Fibroblast of lung (primary cell): Measurements from ENCODE around the gene DLX4. TPM values are rescaled to one million over a fixed set of nuclear protein-coding genes. Genes with fewer than 3 reads are reported as not detected.

Experiments used
- DNase-seq, 2 donors: peaks; one replicate each; pipeline versions ENCODE4 v3.0.0 to v3.0.0-alpha.2; 2010; ENCODE audit warnings: low read depth in 2 of 2
- H2AFZ ChIP-seq: 2 replicates; pipeline ENCODE4 v1.5.1; 2012; ENCODE audit warnings: low read length, control low read depth, inconsistent platforms
- H3K27ac ChIP-seq: 2 replicates; pipeline ENCODE4 v1.5.1; 2011; ENCODE audit warnings: low read length, control low read depth; ENCODE audit not compliant: insufficient read depth
- H3K27me3 ChIP-seq: 2 replicates; pipeline ENCODE4 v1.5.1; 2011; ENCODE audit warnings: mild to moderate bottlenecking, low read length; ENCODE audit not compliant: control insufficient read depth, insufficient read depth
- H3K36me3 ChIP-seq: 2 replicates; pipeline ENCODE4 v1.5.1; 2011; ENCODE audit warnings: low read length; ENCODE audit not compliant: control insufficient read depth, insufficient read depth
- H3K4me1 ChIP-seq: 2 replicates; pipeline ENCODE4 v1.5.1; 2011; ENCODE audit warnings: low read length; ENCODE audit not compliant: control insufficient read depth, insufficient read depth; ENCODE audit errors: extremely low read depth
- H3K4me2 ChIP-seq: 2 replicates; pipeline ENCODE4 v1.5.1; 2011; ENCODE audit warnings: low read length, control low read depth; ENCODE audit not compliant: insufficient read depth; ENCODE audit errors: extremely low read depth
- H3K4me3 ChIP-seq, 4 experiments: fragments of 200-600 bp in 1 of 4; sonication (generic) in 1 of 4; replicated peaks in 1 of 4; 2 replicates each; pipeline ENCODE4 v1.5.1; 2011 to 2016; ENCODE audit warnings: low read length in 4 of 4, low read depth in 3 of 4, mild to moderate bottlenecking in 3 of 4, control low read depth in 2 of 4, inconsistent platforms in 1 of 4, mixed read lengths in 1 of 4; ENCODE audit not compliant: insufficient read depth in 1 of 4; ENCODE audit errors: control extremely low read depth in 1 of 4
- H3K79me2 ChIP-seq: 2 replicates; pipeline ENCODE4 v1.5.1; 2012; ENCODE audit warnings: mild to moderate bottlenecking, low read length, inconsistent platforms; ENCODE audit not compliant: control insufficient read depth, insufficient read depth
- H3K9ac ChIP-seq: 2 replicates; pipeline ENCODE4 v1.5.1; 2011; ENCODE audit warnings: mild to moderate bottlenecking, low read length, control low read depth; ENCODE audit not compliant: insufficient read depth
- H3K9me3 ChIP-seq: 2 replicates; pipeline ENCODE4 v1.5.1; 2012; ENCODE audit warnings: low read depth, low read length; ENCODE audit not compliant: control insufficient read depth, insufficient read depth
- H4K20me1 ChIP-seq: 2 replicates; pipeline ENCODE4 v1.5.1; 2011; ENCODE audit warnings: low read length; ENCODE audit not compliant: control insufficient read depth, insufficient read depth; ENCODE audit errors: extremely low read depth
- CTCF ChIP-seq, 2 donors: IDR thresholded peaks in 1 of 2; conservative IDR thresholded peaks in 1 of 2; 1 replicate in 1 of 2; 2 replicates in 1 of 2; pipeline ENCODE4 v1.5.1; 2011 to 2012; ENCODE audit warnings: low read length in 2 of 2, control low read depth in 1 of 2, inconsistent platforms in 1 of 2, low read depth in 1 of 2, mild to moderate bottlenecking in 1 of 2
- EZH2 ChIP-seq: IDR thresholded peaks from 2 replicates; pipeline ENCODE4 v1.5.1; 2012; ENCODE audit warnings: low read length, control low read depth, mild to moderate bottlenecking; ENCODE audit errors: missing control alignments
- polyA plus RNA-seq, 2 donors: library from polyadenylated mRNA; depleted of rRNA in 1 of 2; stranded (reverse) in 1 of 2; unstranded in 1 of 2; fragments of >200 nt; gene quantifications; 2 replicates each; pipeline ENCODE4 v1.2.1, GENCODE V29; 2011 to 2012; ENCODE audit warnings: missing spikeins in 1 of 2
- total RNA-seq: library from RNA; depleted of rRNA; stranded (reverse); fragments of >200 nt; gene quantifications from 2 replicates; pipeline ENCODE4 v1.2.1, GENCODE V29; 2014

Gene DLX4
- total and polyA plus RNA-seq, 2 donors (not counting 1 experiment from before 2014, with no cell fraction given) = not detected

GRCh38 chr17:49939318-49939717 lies 29.7 kb upstream of the DLX4 start:
- TF ChIP-seq CTCF (conservative IDR thresholded peaks at IDR 0.05 in 1 of 2, IDR thresholded peaks at IDR 0.05 in 1 of 2; ENCODE audit: low read depth in 1 of 2, low read length in 2 of 2) (no peak), EZH2 (no peak)
- Histone ChIP-seq H3K79me2 (no peaks in the 10 kb centered on the region), H3K27me3 (peaks cover 35% of the 10 kb centered on the region)

DNA sequence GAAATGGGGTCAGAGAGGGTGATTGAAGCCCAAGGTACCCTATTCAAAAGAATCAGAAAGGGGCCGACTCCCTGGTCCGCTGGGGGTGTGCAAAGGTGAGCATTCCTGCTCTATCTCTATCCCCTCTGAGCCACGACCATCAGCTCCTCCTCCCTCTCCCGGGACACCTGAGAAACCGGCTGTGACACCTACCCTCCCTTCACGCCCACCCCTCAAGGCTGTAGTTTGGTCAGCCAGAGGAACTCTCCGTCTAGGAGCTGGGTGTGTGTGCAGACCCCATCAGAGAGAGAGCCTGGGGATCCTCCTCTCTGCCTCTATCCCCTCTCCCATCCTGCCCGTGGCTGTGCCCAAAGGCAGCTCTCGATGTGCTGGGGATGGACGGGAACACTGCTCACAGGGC lies 27.6 kb upstream of the DLX4 start:
- Histone ChIP-seq H3K9ac (no peak overlapping the region), H2AFZ (no peak overlapping the region), H3K4me2 (no peak overlapping the region), H3K4me3 (no peak overlapping the region), H3K9me3 (no peaks in the 10 kb centered on the region), H3K27ac (no peak overlapping the region), H3K27me3 (peaks cover 34% of the 10 kb centered on the region), H3K79me2 (no peaks in the 10 kb centered on the region), H3K36me3 (no peaks in the 10 kb centered on the region), H3K4me1 (no peaks in the 10 kb centered on the region), H4K20me1 (no peaks in the 10 kb centered on the region)
- DNase-seq = no peak
- no peak for TF ChIP-seq CTCF (conservative IDR thresholded peaks at IDR 0.05 in 1 of 2, IDR thresholded peaks at IDR 0.05 in 1 of 2; ENCODE audit: low read depth in 1 of 2, low read length in 2 of 2)
- TF ChIP-seq EZH2 = no peak

More at GRCh38 chr17:49939318-49939717, 29.7 kb upstream of the DLX4 start:
- Histone ChIP-seq H4K20me1 (no peaks in the 10 kb centered on the region), H2AFZ (no peak overlapping the region), H3K9ac (no peak overlapping the region), H3K4me3 (no peak overlapping the region), H3K27ac (no peak overlapping the region), H3K36me3 (no peaks in the 10 kb centered on the region), H3K4me1 (no peaks in the 10 kb centered on the region), H3K9me3 (no peaks in the 10 kb centered on the region), H3K4me2 (no peak overlapping the region)
- no peak for DNase-seq

GRCh38 chr17:49942947-49943346 lies 26.0 kb upstream of the DLX4 start:
- Histone ChIP-seq H3K79me2 (no peaks in the 10 kb centered on the region), H2AFZ (no peak overlapping the region), H4K20me1 (no peaks in the 10 kb centered on the region), H3K9ac (no peak overlapping the region), H3K4me1 (no peaks in the 10 kb centered on the region), H3K36me3 (no peaks in the 10 kb centered on the region), H3K27me3 (peaks cover 37% of the 10 kb centered on the region), H3K27ac (no peak overlapping the region), H3K9me3 (no peaks in the 10 kb centered on the region), H3K4me3 (no peak overlapping the region), H3K4me2 (no peak overlapping the region)
- no peak for DNase-seq
- no peak for TF ChIP-seq CTCF (conservative IDR thresholded peaks at IDR 0.05 in 1 of 2, IDR thresholded peaks at IDR 0.05 in 1 of 2; ENCODE audit: low read depth in 1 of 2, low read length in 2 of 2)
- no peak for TF ChIP-seq EZH2
